HG02884 (cell line): ENCODE measurements around the gene SPATA16.

Experiments used
- ATAC-seq: cut with Tn5 transposase; IDR thresholded peaks from one replicate; pipeline ENCODE4 v1.9.1; 2021; ENCODE audit warnings: mild to moderate bottlenecking, moderate library complexity; ENCODE audit not compliant: unreplicated experiment

Gene SPATA16

DNA sequence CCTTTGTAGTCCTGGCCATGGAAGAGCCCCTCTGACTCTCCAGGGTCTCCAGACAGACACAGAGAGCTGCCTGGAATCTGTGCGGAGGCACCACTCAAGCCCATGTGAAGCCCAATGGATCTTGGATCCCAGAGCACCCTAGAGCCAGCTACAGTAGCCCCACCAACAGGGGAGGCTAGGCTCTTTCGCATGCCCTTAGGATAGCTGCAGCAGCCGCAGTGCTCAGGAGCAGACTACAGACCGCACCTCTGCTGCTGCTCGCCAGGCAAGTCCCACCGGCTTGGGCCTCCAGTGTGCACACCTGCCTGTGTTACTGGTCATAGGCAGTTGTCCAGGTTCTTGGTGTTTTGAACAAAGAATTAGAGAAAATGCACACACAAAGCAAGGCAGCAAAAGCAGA lies 131.6 kb downstream of the SPATA16 start:
- no peak for ATAC-seq

DNA sequence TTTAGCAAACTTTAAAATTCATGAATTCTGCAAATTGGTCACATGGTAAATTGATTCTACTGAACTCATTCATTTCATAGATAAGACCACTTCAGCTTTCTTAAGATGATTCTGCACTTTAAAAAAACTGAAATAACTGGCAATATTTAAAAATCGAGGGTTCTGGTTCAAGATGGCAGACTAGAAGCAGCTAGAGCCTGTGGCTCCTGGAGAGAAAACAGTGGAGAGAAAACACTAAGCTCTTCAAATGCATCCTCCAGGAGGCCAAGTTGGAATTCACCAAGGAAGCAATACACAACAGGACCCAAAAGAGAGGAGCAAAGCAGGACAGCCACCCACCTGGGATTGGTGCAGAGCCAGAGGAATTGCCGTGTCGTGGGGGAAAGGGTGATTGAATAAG lies 132.1 kb downstream of the SPATA16 start:
- ATAC-seq = no peak

DNA sequence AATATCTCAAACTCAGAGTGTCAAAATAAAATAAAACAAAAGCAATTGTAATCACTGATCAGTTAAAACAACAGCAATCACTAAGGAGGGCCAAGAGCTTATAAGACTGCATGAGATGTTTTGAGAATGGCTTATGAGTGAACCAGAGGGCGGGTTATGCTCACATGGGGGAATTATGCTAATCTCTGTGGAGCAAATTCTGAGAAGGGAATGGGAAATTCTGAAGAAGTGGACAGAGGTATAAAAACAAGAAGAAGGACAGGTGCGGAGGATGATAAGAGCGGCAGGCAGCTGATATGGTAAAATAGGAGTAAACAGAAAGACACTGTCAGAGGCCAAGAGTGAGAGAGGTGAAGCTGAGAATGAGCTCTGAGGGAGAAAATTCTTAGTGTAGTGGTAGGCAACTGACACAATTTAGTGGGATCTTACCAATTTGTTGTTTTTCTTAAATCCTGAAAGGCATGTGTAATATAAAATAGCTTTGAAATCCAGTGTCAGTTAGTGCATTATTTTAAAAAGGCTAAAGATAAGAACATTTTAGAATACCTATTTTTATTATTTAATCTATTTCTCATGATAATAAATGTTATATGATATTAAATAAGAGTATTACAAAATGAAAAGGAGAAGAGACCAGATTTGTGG lies 133.8 kb downstream of the SPATA16 start:
- ATAC-seq = no peak

DNA sequence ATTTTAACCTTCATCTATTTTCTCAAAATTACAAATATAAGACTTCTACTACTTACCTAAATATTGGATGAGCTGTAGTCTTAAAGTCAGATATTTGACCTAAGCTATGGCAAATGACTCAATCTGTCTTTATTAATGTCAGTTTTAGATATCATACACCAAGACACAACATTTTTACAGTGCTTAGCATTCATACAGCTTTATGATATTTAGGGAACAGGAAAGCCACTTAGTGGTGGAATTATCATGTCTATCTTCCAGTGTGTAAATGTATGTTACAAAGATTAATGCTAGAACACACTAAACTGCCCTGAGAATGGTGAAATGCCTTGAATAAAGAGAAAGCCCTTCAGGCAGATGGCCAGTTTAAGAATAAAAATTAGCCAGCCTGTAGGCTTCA lies 135.0 kb downstream of the SPATA16 start:
- no peak for ATAC-seq

DNA sequence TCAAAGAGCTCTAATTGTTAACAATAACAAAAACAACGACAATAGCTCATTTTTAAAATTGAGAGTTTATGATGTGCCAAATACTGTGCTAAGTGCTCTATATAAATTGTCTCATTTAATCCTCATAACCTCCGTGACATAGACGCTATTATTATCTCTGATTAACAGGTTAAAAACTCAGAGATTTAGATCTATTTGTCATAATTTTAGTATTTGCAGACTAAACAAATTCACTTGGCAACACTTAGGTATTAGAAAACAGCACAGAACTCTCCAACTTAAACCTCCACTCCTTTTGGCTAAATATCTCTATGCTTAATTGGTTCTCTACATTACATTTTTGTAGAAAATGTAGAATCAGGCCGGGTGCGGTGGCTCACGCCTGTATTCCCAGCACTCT lies 136.4 kb downstream of the SPATA16 start:
- ATAC-seq = no peak

DNA sequence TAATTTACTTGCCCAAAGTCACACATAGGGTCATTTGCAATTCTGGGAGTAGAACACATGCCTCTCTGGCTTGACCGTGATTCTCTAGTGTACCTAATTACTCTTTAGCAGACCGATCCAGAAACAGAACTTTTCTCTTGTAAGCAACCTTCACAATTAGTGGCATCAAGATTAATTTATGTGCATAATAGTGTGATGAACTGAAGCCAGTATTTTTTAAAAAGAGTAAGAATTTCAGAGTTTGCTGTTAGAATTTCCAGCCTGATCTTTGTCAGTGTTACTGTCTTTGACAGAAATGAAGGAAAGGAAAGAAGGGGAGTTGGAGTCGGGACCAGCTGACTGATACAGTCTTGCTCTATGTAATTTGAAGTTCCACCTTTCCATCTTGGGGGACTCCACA lies 137.1 kb downstream of the SPATA16 start:
- ATAC-seq = no peak

DNA sequence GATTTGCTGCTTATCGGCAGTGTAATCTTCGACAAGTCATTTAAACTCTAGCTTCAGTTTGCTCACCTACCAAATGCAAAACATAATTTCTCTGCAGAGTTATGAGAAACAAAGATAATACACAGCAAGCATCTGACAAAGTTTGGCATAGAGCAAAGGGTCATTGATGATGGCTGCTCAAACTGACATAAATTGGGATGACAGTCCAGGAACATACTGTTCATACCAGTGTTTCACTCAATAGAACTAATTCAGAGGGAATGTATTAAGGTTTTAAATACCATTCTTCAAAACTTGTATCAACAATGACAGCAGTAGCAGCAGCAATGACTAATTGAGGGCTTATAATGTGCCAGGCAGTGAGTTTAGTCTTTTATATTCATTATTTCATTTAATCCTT lies 137.6 kb downstream of the SPATA16 start:
- ATAC-seq = no peak

DNA sequence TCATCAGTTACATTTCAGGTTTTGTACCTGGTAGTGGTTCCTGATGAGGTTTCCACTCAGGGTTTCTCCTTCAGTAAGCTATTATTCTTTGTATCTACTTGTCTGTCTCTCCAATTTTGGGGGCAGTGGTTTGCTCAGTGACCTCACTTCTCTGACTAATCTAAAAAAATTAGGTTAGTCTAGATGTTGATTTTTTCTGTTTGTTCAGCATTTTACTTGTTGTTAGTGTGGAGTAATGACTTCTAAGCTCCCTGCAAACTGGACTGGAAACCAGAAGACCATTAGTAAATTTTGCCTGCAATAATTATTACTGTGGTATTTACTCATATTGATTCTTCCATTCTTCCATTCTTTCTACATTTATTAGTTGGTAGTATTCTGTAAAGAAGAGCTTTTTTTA lies 139.4 kb downstream of the SPATA16 start:
- ATAC-seq = no peak

DNA sequence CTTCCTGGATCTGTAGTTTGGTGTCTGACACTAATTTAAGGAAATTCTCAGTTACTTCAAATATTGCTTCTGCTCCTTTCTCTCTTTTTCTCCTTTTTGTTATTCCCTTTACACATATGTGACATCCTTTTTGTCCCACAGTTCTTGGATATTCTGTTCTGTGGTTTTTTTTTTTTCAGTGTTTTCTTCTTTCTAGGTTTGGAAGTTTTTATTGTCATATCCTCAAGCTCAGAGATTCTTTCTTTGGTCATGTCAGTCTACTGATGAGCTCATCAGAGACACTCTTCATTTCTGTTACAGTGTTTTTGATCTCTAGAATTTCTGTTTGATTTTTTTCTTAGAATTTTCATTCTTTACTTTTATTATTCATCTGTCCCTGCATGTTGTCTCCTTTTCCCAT lies 140.5 kb downstream of the SPATA16 start:
- ATAC-seq = no peak

DNA sequence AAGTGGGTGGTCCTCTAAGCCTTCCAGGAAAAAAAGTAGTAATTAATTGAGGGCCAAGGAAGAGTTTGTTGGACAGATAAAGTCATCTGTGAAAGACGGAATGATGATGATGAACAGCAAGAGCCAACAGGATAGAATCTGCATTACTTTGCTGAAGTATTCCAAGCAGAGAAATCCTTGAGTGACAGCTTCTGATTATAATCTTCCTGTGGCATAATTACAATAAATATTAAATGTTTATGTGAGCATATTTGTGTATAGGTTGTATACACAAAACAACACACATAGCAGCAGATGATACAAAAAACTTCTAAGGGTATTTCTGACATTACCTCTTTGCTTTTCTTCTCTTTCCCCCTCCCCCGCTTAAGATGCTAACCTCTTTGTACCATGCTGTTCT lies 147.6 kb downstream of the SPATA16 start:
- no peak for ATAC-seq

DNA sequence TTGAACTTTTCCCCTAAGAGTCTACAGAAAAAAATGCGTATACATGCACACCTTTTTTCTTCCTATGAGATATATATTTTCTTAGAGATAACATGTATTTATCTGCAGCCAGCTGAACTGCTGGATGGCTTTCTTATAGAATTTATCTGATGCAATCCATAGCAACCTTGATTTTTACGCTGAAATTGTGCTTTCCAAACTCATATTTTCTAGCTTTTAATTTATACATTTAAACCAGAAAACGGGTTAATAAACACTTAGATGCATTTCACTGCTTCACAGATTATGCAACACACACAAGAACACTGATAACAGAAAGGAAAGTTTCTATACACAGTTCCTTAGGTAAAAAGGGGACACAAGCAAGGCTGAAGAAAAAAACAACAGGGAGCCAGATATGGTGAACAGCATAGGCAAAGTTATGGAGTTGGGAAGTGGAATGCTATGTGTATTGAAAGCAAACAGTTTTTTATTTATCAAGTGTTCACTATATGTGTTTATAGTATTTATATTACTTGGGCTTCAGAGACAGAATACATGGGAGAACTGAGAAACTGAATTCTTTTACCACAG lies 149.5 kb downstream of the SPATA16 start:
- no peak for ATAC-seq

DNA sequence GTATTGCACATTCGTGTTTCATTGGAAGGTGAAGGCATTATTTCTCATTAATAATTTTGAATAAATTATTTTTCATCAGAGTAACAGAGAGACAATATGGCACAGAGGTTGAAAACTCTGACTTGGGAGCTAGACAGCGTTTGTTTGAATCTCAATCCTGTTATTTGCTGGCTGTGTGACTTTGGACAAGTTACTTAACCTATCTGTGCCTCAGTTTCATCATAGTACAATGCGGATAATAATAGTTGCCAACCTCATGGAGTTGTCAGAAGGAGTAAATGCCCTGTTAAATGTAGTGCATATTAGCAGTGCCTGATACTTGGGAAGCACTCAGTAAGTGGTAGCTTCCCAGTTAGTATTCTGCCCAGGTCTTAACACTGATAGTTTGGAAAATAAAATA lies 151.7 kb downstream of the SPATA16 start:
- ATAC-seq = no peak

DNA sequence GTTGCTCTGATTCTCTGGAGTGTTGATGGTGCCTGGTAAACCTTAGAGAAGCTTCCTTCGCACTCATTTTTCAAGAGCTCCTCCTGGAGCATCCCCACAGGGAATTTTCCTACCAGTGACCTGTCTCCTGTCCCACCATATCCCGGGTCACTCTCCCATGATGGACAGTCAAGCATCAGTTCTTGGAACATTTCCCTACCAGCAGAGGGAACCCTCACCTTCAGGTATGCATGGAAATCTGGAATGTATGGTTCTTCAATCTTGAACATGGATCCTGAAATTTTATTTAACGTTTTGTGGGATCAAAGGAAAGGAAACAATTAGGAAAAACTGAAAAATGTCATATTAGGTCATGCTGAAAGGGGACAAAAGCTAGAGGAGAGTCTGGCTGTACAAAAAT lies 153.8 kb downstream of the SPATA16 start:
- ATAC-seq = no peak

DNA sequence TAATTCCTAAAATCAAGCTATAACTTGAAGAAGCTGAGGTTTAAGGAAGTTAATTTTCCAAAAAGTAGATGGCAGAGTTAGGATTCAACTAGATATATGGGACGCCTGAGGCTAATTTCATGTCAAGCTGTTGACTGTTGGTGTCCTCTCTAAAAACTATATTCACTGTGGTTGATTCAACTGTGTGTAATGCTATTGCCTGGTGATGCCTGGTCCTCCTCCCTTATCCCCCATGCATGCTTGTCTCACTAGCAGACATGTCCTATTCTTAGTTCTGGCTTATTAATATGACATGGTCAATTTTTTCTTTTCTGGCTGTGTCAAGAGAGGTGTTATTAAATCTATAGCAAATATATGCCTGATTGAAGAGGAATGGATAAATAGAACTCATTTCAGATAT lies 156.1 kb downstream of the SPATA16 start:
- no peak for ATAC-seq

DNA sequence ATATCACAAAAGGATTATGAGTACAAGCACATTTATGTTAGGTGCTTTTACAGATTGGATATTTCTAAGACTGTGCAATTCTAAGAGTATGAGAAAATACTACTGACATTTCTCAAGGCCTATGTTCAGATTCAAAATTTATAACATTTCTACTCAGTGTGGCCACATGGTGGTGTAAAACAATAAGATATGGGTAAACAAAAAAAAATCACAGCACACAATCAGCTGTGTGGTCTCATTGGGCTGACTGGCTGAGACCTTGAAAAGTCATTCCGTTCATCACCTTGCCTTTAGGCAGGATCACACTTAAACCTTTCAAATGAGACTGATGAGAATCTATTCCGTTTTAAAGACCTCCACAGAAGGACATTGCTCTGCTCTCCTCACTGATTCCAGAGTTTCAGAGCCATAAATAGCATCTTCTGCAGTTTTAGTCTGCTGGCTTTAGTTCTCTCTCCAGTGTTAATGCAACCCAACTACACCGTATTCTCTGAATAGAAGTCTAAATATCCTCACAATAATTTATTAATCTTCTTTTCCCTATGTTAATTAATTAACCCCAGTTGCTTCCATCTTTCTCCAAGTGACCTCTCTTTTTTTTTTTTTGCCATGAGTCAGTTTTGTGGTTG lies 158.2 kb downstream of the SPATA16 start:
- no peak for ATAC-seq

DNA sequence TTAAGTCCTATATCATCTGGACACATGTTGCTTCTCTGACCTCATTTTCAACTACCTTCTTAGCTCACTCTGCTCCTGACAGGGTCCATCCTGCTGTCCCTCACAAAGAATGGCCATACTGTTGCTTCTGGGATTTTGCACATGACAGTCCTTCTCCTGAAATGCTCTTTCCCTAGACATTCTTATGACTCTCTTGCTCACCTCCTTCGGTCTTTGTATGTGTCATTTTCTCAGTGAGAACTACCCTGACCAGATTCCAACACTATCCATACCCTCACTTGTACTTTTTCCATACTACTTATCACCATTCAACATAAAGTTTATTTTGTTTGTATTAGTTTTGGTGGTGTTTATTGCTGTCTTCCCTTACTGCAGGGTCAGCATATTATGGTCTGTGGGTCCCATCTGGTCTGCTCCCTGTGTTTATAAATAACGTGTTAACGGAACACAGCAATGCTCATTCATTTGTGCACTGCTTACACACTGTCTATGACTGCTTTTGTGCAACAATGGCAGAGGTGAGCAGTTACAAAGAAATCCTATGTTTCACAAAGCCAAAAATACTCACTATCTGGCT lies 159.5 kb downstream of the SPATA16 start:
- ATAC-seq = no peak

DNA sequence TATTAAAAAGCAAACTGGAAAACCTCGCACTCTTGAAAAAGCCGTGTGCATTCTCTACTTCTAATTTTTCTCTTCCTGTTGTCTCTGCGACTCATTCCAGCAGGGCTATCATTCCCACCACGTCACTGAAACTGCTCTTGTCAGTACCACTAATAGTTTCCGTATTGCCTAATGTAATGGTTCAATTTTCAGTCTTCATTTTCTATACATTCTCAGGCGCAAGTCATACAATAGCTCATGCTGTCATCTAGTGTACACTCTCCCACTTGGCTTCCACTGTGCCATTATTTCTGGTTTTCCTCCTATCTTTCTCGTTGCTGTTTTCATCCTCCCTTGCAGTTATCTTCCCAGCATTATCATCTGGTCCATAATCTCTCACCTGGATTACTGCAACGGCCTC lies 160.2 kb downstream of the SPATA16 start:
- ATAC-seq = no peak

DNA sequence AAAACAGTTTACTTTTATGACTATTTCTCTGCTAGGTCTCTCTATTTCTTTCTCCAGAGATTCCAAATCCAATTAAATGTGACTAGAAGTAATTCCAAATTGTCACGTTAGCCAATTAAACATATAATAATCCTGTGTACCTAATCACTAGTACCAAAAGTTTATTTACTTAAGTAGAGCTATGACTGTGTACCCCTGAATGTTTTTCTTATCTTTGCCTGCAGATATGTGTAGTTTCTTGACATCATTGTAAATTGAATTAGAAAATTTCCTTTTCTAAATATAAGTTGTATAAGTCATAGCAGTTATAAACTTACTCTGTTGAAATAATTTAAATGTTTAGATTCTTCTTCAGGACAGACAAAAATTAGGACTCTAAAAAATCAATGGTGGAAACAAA lies 163.3 kb downstream of the SPATA16 start:
- ATAC-seq = no peak

DNA sequence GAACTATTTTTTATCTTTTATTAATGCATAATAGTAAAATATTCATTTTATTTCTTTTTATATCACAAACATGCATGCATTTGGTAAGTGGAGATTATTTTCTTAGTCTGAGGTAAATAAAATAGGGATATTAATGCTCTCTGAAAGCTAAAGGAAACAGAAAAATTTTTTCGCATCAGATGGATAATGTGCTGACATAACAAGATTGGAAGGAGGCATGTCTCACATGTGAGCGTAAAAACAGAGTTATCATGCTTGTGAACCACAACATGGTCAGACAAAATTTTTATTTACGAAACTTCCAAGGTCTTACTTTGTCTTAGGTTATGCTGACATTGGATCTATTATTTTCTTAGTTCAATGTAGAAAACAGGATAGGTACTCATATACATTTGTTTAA lies 166.1 kb downstream of the SPATA16 start:
- ATAC-seq = no peak

DNA sequence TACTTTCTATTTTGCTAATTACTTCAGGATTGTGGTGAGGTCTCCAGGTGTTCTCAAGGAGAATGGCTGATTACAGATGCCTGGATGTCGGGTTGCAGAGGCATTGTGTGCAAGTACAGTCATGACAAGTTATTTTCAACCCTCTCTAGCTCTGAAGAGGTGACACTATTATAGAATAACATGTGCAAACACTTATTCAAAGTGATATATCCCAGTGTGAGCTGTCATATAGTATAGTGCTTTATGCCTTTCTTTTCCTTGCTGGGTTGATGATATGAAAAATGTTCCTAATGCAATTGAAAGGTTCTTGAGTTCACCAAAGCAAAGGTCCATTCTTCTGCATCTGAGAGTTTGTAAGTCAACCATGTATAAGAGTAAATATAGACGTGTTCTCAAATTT lies 167.2 kb downstream of the SPATA16 start:
- ATAC-seq = no peak

DNA sequence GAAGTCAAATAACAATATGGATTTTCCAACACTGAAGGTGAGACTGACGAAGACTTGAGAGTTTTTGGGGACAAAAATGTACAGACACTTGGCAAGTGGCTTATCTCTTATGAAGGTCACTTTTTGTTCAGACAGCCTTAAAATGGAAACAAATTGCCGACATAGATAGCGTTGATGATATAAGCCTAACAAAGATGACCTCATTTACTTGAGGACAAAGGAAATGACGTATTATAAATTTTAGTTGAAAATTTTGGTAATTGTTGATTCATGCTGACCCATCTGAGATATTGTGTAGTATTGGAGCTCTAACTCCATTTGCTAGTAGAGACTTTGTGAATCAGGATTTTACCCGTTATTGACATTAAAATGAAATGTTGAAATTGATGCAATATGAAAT lies 168.3 kb downstream of the SPATA16 start:
- ATAC-seq = no peak

DNA sequence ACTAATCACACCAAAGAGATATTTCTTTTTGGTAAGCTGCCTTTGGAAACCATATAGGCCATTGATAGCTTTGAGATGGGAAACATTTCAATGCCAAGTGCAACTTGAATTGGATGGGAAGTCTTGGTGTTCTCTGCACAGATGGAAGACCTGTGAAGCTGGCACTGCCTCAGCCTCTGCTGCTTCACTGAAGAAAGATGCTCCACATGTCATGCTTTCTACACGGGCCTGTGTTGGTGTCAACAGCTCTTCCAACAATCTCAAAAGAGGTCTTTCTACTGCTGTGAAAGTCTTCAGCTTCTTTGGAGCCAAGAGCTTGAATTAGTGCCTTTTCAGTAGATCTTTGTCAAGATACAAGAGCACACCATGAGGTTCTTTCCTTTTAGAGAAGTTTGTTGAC lies 169.0 kb downstream of the SPATA16 start:
- ATAC-seq = no peak
